ENCODE measurements around the gene VAV2. TPM values are rescaled to one million over a fixed set of nuclear protein-coding genes. Genes with fewer than 3 reads are reported as not detected.

VAV2 gene
- polyA plus RNA-seq, 1 of the 3 experiments (the other 2 are of a cell fraction) = 14.9 TPM

DNA sequence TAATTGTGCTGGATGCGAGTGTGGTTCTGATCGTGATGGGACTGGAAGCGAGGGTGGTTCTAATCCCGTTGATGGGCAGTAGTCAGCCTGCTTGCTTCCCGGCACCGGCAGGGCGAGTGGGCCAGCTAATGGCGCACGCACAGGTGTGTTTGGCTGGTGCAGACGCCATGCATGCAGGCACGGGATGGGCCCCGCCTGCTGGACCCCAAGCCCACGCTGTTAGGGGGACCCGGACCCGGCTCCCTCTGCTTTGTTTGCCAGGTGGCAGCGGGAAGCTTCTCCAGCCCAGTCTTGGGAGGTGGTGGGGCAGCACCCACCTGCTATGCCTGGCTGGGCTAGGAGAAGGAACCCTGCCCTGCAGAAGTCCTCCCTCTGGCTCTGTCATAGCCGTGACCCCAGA, 70.3 kb downstream of the VAV2 start:
- 93% methylated on average over 16 of the region's 17 CpGs for WGBS (ENCODE audit: low lambda C conversion rate)
- Histone ChIP-seq H4K20me1 (ENCODE audit: insufficient read depth) (peaks cover 72% of the 10 kb centered on the region), H3K79me2 (ENCODE audit: insufficient read depth) (peaks cover 98% of the 10 kb centered on the region), H3K4me2 (no peak overlapping the region), H3F3A (replicated peaks; ENCODE audit: insufficient read depth) (peaks cover 4% of the 10 kb centered on the region), H3K36me3 (replicated peaks in 1 of 2; ENCODE audit: control insufficient read depth in 1 of 2, insufficient read depth in 2 of 2, low read length in 1 of 2) (no peaks in the 10 kb centered on the region), H3K4me3 (ENCODE audit: low read depth in 2 of 2, low read length in 1 of 2) (no peak overlapping the region), H3K9me2 (no peaks in the 10 kb centered on the region), H3K4me1 (ENCODE audit: control insufficient read depth in 1 of 2, insufficient read depth in 2 of 2, low read depth in 1 of 2, low read length in 1 of 2) (peaks cover 0 to 36% of the 10 kb centered on the region in 2 experiments; a peak in 1 of 4 replicates), H3K27me3 (ENCODE audit: insufficient read depth) (no peaks in the 10 kb centered on the region), H3K27ac (ENCODE audit: low read depth in 2 of 2, low read length in 1 of 2) (no peak overlapping the region), H3K9me3 (no peaks in the 10 kb centered on the region), H3K9ac (no peak overlapping the region), H2AFZ (ENCODE audit: low read depth) (no peak overlapping the region)
- ChIA-PET CTCF (no interaction called here), POLR2A (no interaction called here)
- TF ChIP-seq, protein P1, sequence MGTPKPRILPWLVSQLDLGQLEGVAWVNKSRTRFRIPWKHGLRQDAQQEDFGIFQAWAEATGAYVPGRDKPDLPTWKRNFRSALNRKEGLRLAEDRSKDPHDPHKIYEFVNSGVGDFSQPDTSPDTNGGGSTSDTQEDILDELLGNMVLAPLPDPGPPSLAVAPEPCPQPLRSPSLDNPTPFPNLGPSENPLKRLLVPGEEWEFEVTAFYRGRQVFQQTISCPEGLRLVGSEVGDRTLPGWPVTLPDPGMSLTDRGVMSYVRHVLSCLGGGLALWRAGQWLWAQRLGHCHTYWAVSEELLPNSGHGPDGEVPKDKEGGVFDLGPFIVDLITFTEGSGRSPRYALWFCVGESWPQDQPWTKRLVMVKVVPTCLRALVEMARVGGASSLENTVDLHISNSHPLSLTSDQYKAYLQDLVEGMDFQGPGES (IDR thresholded peaks at IDR 0.05; ENCODE audit: low read depth, low read length) = no peak
- no peak for TF ChIP-seq CHD2 (IDR thresholded peaks at IDR 0.05; ENCODE audit: low read length, partially characterized antibody)
- TF ChIP-seq, protein P2, sequence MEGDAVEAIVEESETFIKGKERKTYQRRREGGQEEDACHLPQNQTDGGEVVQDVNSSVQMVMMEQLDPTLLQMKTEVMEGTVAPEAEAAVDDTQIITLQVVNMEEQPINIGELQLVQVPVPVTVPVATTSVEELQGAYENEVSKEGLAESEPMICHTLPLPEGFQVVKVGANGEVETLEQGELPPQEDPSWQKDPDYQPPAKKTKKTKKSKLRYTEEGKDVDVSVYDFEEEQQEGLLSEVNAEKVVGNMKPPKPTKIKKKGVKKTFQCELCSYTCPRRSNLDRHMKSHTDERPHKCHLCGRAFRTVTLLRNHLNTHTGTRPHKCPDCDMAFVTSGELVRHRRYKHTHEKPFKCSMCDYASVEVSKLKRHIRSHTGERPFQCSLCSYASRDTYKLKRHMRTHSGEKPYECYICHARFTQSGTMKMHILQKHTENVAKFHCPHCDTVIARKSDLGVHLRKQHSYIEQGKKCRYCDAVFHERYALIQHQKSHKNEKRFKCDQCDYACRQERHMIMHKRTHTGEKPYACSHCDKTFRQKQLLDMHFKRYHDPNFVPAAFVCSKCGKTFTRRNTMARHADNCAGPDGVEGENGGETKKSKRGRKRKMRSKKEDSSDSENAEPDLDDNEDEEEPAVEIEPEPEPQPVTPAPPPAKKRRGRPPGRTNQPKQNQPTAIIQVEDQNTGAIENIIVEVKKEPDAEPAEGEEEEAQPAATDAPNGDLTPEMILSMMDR (IDR thresholded peaks at IDR 0.05) = no peak
- DNase-seq = no peak

DNA sequence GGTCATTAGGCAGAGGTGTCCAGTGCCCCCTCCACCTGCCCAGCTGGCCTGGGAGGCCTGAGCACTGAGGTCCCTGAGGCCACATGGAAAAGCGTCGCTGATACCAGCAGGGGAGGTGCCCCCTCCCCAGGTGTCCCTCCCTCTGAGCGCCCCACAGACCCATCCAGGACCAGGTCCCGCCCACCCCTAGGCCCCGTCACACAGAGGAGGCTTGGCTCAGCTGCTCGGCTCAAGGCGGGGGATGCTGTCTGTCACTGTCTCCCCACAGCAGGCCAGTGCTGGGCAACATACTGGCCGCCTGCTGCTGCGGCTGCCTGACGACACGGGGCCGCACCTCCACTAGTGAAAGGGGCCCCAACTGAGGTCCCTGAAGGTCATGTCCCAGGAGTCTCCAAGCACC, 71.7 kb downstream of the VAV2 start:
- no peak overlapping the region for H3K9ac ChIP-seq
- no peaks in the 10 kb centered on the region for H3K9me2 ChIP-seq
- H3K4me2 ChIP-seq = no peak overlapping the region
- 98% methylated on average over 5 of the region's 12 CpGs for WGBS (ENCODE audit: low lambda C conversion rate)
- peaks cover 0 to 23% of the 10 kb centered on the region in 2 experiments; a peak in 1 of 4 replicates for H3K4me1 ChIP-seq (ENCODE audit: control insufficient read depth in 1 of 2, insufficient read depth in 2 of 2, low read depth in 1 of 2, low read length in 1 of 2)
- DNase-seq = no peak
- H3K27ac ChIP-seq (ENCODE audit: low read depth in 2 of 2, low read length in 1 of 2) = peak overlapping the region in 1 of 2 experiments; percentile 19; a peak in 1 of 4 replicates
- H4K20me1 ChIP-seq (ENCODE audit: insufficient read depth) = peaks cover 74% of the 10 kb centered on the region
- no peak overlapping the region for H3K4me3 ChIP-seq (ENCODE audit: low read depth in 2 of 2, low read length in 1 of 2)
- peaks cover 99% of the 10 kb centered on the region for H3K79me2 ChIP-seq (ENCODE audit: insufficient read depth)
- ChIA-PET CTCF (no interaction called here), POLR2A (no interaction called here)
- no peak overlapping the region for H2AFZ ChIP-seq (ENCODE audit: low read depth)
- no peaks in the 10 kb centered on the region for H3K9me3 ChIP-seq
- H3K27me3 ChIP-seq (ENCODE audit: insufficient read depth) = no peaks in the 10 kb centered on the region
- no peak for TF ChIP-seq TCF12 (IDR thresholded peaks at IDR 0.05)
- H3K36me3 ChIP-seq (replicated peaks in 1 of 2; ENCODE audit: control insufficient read depth in 1 of 2, insufficient read depth in 2 of 2, low read length in 1 of 2) = no peaks in the 10 kb centered on the region
- H3F3A ChIP-seq (replicated peaks; ENCODE audit: insufficient read depth) = no peaks in the 10 kb centered on the region

DNA sequence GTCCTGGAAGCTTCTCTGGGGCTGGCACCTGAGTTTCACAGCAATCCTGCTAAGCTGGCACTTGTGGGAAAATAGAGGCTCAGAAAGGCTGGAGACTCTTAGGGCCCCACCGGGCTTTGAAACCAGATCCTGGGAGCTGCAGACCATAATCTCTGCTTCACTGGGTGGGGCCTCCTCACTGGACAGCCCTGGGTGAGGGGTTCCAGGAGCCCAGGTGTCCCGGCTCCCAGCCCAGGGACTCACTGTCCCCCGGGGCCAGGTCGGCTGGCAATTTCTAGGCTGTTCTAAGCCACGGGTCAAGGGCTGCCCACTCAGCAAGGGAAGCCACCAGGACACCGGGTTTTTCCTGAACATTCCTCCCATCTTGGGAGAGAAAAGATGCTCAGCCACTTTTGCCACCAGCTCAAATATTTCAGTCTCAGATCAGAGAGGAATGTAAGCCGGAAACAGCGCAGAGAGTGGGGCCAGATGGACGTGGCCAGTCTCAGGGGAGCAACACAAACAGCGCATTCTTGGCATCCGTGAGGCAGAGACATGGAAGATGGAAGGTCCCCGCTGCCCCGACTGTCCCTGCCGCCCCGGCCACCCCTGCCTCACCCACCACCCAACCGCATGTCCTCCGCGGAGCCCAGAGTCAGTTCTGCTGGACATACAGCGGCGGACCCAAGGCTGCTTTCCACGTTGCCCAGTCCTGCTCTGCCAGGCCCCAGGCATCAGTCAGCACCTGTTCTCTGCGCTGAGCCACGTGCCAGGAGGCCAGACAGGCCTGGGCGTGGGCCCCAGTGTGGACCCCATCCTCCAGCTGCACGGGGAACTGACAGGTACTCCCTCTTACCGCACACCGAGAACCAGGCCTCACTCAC, 72.6 kb downstream of the VAV2 start:
- Histone ChIP-seq H3K4me3 (ENCODE audit: low read depth in 2 of 2, low read length in 1 of 2) (no peak overlapping the region), H3K9me2 (no peaks in the 10 kb centered on the region), H3K4me2 (no peak overlapping the region), H3K27me3 (ENCODE audit: insufficient read depth) (no peaks in the 10 kb centered on the region), H3K9me3 (no peaks in the 10 kb centered on the region), H3K4me1 (ENCODE audit: control insufficient read depth in 1 of 2, insufficient read depth in 2 of 2, low read depth in 1 of 2, low read length in 1 of 2) (peaks cover 0 to 22% of the 10 kb centered on the region in 2 experiments; a peak in 1 of 4 replicates), H3F3A (replicated peaks; ENCODE audit: insufficient read depth) (no peaks in the 10 kb centered on the region), H3K79me2 (ENCODE audit: insufficient read depth) (peaks cover 97% of the 10 kb centered on the region), H4K20me1 (ENCODE audit: insufficient read depth) (peaks cover 72% of the 10 kb centered on the region), H3K9ac (no peak overlapping the region), H3K36me3 (replicated peaks in 1 of 2; ENCODE audit: control insufficient read depth in 1 of 2, insufficient read depth in 2 of 2, low read length in 1 of 2) (no peaks in the 10 kb centered on the region), H3K27ac (ENCODE audit: low read depth in 2 of 2, low read length in 1 of 2) (peak overlapping the region in 1 of 2 experiments; percentile 19; a peak in 1 of 4 replicates), H2AFZ (ENCODE audit: low read depth) (no peak overlapping the region)
- 92% methylated on average over 5 of the region's 27 CpGs for WGBS (ENCODE audit: low lambda C conversion rate)
- ChIA-PET POLR2A (no interaction called here), CTCF (interaction anchor here (0.9 kb wide), 1 partner anchor 75 kb away, joined by 3 read pairs; no protein-coding TSS in a partner anchor)
- DNase-seq = no peak
- TF ChIP-seq FOSL2 (IDR thresholded peaks at IDR 0.05; ENCODE audit: borderline replicate concordance, low read depth) (no peak), RXRA (IDR thresholded peaks at IDR 0.05; ENCODE audit: borderline replicate concordance, low read depth) (no peak), FOXM1 (IDR thresholded peaks at IDR 0.05; ENCODE audit: low read depth) (no peak), JUND (IDR thresholded peaks at IDR 0.05) (no peak), EZH2phosphoT487 (IDR thresholded peaks at IDR 0.05; ENCODE audit: borderline replicate concordance, low read depth) (no peak), SIN3A (IDR thresholded peaks at IDR 0.05; ENCODE audit: borderline replicate concordance, low read depth, low read length) (no peak)
- TF ChIP-seq, protein P3, sequence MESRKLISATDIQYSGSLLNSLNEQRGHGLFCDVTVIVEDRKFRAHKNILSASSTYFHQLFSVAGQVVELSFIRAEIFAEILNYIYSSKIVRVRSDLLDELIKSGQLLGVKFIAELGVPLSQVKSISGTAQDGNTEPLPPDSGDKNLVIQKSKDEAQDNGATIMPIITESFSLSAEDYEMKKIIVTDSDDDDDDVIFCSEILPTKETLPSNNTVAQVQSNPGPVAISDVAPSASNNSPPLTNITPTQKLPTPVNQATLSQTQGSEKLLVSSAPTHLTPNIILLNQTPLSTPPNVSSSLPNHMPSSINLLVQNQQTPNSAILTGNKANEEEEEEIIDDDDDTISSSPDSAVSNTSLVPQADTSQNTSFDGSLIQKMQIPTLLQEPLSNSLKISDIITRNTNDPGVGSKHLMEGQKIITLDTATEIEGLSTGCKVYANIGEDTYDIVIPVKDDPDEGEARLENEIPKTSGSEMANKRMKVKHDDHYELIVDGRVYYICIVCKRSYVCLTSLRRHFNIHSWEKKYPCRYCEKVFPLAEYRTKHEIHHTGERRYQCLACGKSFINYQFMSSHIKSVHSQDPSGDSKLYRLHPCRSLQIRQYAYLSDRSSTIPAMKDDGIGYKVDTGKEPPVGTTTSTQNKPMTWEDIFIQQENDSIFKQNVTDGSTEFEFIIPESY (IDR thresholded peaks at IDR 0.05; ENCODE audit: borderline replicate concordance, low read depth) = no peak
- TF ChIP-seq, protein P4, sequence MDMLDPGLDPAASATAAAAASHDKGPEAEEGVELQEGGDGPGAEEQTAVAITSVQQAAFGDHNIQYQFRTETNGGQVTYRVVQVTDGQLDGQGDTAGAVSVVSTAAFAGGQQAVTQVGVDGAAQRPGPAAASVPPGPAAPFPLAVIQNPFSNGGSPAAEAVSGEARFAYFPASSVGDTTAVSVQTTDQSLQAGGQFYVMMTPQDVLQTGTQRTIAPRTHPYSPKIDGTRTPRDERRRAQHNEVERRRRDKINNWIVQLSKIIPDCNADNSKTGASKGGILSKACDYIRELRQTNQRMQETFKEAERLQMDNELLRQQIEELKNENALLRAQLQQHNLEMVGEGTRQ (IDR thresholded peaks at IDR 0.05; ENCODE audit: borderline replicate concordance, low read depth, low read length) = no peak

Measured in SK-N-SH (cell line).